ENCODE data around the gene PMFBP1.

PMFBP1 gene

GRCh38 chr16:72126429-72126765, 45.6 kb downstream of the PMFBP1 start:
- DNase-seq: no peak

GRCh38 chr16:72125635-72126428, 46.1 kb downstream of the PMFBP1 start:
- DNase-seq: no peak

GRCh38 chr16:72124761-72125634, 47.0 kb downstream of the PMFBP1 start:
- DNase-seq: peak; percentile 77

- no peak for DNase-seq
Observed at GRCh38 chr16:72124148-72124547, 47.8 kb downstream of the PMFBP1 start.

- no peak for DNase-seq
Observed at GRCh38 chr16:72123426-72123825, 48.5 kb downstream of the PMFBP1 start.

- no peak for DNase-seq
Observed at GRCh38 chr16:72122916-72123315, 49.0 kb downstream of the PMFBP1 start.

- no peak for DNase-seq
Observed at GRCh38 chr16:72122308-72122707, 49.6 kb downstream of the PMFBP1 start.

- no peak for DNase-seq
Observed at GRCh38 chr16:72120026-72120425, 51.9 kb downstream of the PMFBP1 start.

- DNase-seq: no peak
Observed at GRCh38 chr16:72113616-72113945, 58.4 kb downstream of the PMFBP1 start.

- no peak for DNase-seq
Observed at GRCh38 chr16:72112906-72113615, 58.9 kb downstream of the PMFBP1 start.

GRCh38 chr16:72112452-72112792, 59.5 kb downstream of the PMFBP1 start:
- DNase-seq: no peak

GRCh38 chr16:72111657-72112451, 60.1 kb downstream of the PMFBP1 start:
- DNase-seq: no peak

- DNase-seq: no peak
Observed at GRCh38 chr16:72110662-72111615, 61.0 kb downstream of the PMFBP1 start.

GRCh38 chr16:72109966-72110530, 61.9 kb downstream of the PMFBP1 start:
- no peak for DNase-seq

- DNase-seq: no peak
Observed at GRCh38 chr16:72109300-72109699, 62.7 kb downstream of the PMFBP1 start.

GRCh38 chr16:72108353-72109102, 63.4 kb downstream of the PMFBP1 start:
- DNase-seq: no peak

GRCh38 chr16:72107371-72107770, 64.6 kb downstream of the PMFBP1 start:
- DNase-seq: no peak

GRCh38 chr16:72105978-72106377, 66.0 kb downstream of the PMFBP1 start:
- no peak for DNase-seq

GRCh38 chr16:72104905-72105304, 67.0 kb downstream of the PMFBP1 start:
- DNase-seq: no peak

GRCh38 chr16:72101195-72101594, 70.8 kb downstream of the PMFBP1 start:
- DNase-seq: no peak

All from activated T-cell treated with anti-CD3 and anti-CD28 coated beads, Interleukin-2, amount 50 U/mL, for 48 hours (primary cell).